ENCODE data around the gene AVPR2.

AVPR2 gene

GRCh38 chrX:153920546-153920945 is 16.1 kb downstream of the AVPR2 start:
- DNase-seq: no peak

GRCh38 chrX:153921070-153921469 is 16.6 kb downstream of the AVPR2 start:
- no peak for DNase-seq

- DNase-seq: no peak
These were observed 17.3 kb downstream of the AVPR2 start for GRCh38 chrX:153921511-153922446.

- no peak for DNase-seq
These were observed 18.7 kb downstream of the AVPR2 start for GRCh38 chrX:153922932-153923857.

GRCh38 chrX:153924149-153924861 is 19.8 kb downstream of the AVPR2 start:
- peak in 1 of 4 experiments; percentile 10 for DNase-seq

- no peak for DNase-seq
These were observed 20.9 kb downstream of the AVPR2 start for GRCh38 chrX:153925387-153925738.

GRCh38 chrX:153925739-153926551 is 21.5 kb downstream of the AVPR2 start, which contains the start of gene ARHGAP4:
TSS of gene ARHGAP4 (minus strand) at chrX:153926264. CDS start at chrX:153926202, 62 bp downstream.
- DNase-seq: peak in 1 of 4 experiments; percentile 18

- DNase-seq: no peak
These were observed 22.0 kb downstream of the AVPR2 start for GRCh38 chrX:153926552-153926857.

GRCh38 chrX:153926858-153927671 is 22.6 kb downstream of the AVPR2 start:
- DNase-seq: peak in 3 of 4 experiments; percentile 30 to 59 (median 58)

- no peak for DNase-seq
These were observed 23.1 kb downstream of the AVPR2 start for GRCh38 chrX:153927672-153927921.

GRCh38 chrX:153927922-153928760 is 23.7 kb downstream of the AVPR2 start:
- DNase-seq: peak; percentile 76 to 88 (median 82)

- DNase-seq: no peak
These were observed 24.4 kb downstream of the AVPR2 start for GRCh38 chrX:153928846-153929245.

GRCh38 chrX:153929576-153929975 is 25.1 kb downstream of the AVPR2 start:
- DNase-seq: no peak

- no peak for DNase-seq
These were observed 25.8 kb downstream of the AVPR2 start for GRCh38 chrX:153930011-153930910.

GRCh38 chrX:153931151-153931550 is 26.7 kb downstream of the AVPR2 start:
- no peak for DNase-seq

GRCh38 chrX:153931748-153932147 is 27.3 kb downstream of the AVPR2 start:
- DNase-seq: no peak

GRCh38 chrX:153932220-153932915 is 27.9 kb downstream of the AVPR2 start:
- no peak for DNase-seq

- DNase-seq: no peak
These were observed 29.3 kb downstream of the AVPR2 start for GRCh38 chrX:153933748-153934147.
